Measurements from ENCODE around the gene DIDO1. TPM values are rescaled to one million over a fixed set of nuclear protein-coding genes. Genes with fewer than 3 reads are reported as not detected.
"Not testable (repeated sequence)": the region's sequence is repeated elsewhere in the genome, so short reads cannot be mapped to it uniquely, and the experiment has no call there.

Gene DIDO1
- total RNA-seq, 2 donors from 2014 or later: 50.0 TPM

- H3K27me3 Mint-ChIP-seq (ENCODE audit: low read depth); H3K4me1 Mint-ChIP-seq (ENCODE audit: low read depth); H3K27ac Mint-ChIP-seq; ATAC-seq (replicated peaks in 1 of 2); H3K9me3 Mint-ChIP-seq; DNase-seq; H3K4me3 Mint-ChIP-seq; H3K36me3 Mint-ChIP-seq (ENCODE audit: insufficient read depth in 2 of 2): not testable (repeated sequence)
Observed at GRCh38 chr20:62853304-62853703, 73.0 kb downstream of the DIDO1 start.

- Mint-ChIP-seq H3K4me3 (no peak overlapping the region), H3K4me1 (ENCODE audit: low read depth) (no peaks in the 10 kb centered on the region), H3K36me3 (ENCODE audit: insufficient read depth in 2 of 2) (no peaks in the 10 kb centered on the region), H3K27me3 (ENCODE audit: low read depth) (no peaks in the 10 kb centered on the region), H3K27ac (no peak overlapping the region), H3K9me3 (no peaks in the 10 kb centered on the region)
- no peak for ATAC-seq (replicated peaks in 1 of 2)
- no peak for DNase-seq
Observed at GRCh38 chr20:62852841-62853240, 73.5 kb downstream of the DIDO1 start.

- Mint-ChIP-seq H3K36me3 (ENCODE audit: insufficient read depth in 2 of 2) (no peaks in the 10 kb centered on the region), H3K27ac (no peak overlapping the region), H3K9me3 (no peaks in the 10 kb centered on the region), H3K4me1 (ENCODE audit: low read depth) (no peaks in the 10 kb centered on the region), H3K4me3 (no peak overlapping the region), H3K27me3 (ENCODE audit: low read depth) (no peaks in the 10 kb centered on the region)
- ATAC-seq (replicated peaks in 1 of 2): no peak
- DNase-seq: no peak
Observed at GRCh38 chr20:62852196-62852595, 74.1 kb downstream of the DIDO1 start.

- ATAC-seq (replicated peaks in 1 of 2) (no peak), DNase-seq (no peak)
- no peaks in the 10 kb centered on the region for H3K9me3 Mint-ChIP-seq
- H3K27ac Mint-ChIP-seq: no peak overlapping the region
- no peak overlapping the region for H3K4me3 Mint-ChIP-seq
- peaks cover 0 to 1% of the 10 kb centered on the region in 2 donors for H3K36me3 Mint-ChIP-seq (ENCODE audit: insufficient read depth in 2 of 2)
- H3K4me1 Mint-ChIP-seq (ENCODE audit: low read depth): no peaks in the 10 kb centered on the region
- no peaks in the 10 kb centered on the region for H3K27me3 Mint-ChIP-seq (ENCODE audit: low read depth)
Observed at GRCh38 chr20:62850333-62850974, 75.9 kb downstream of the DIDO1 start.

GRCh38 chr20:62849431-62849830 is 76.9 kb downstream of the DIDO1 start:
- H3K9me3 Mint-ChIP-seq: no peaks in the 10 kb centered on the region
- no peaks in the 10 kb centered on the region for H3K4me1 Mint-ChIP-seq (ENCODE audit: low read depth)
- H3K27me3 Mint-ChIP-seq (ENCODE audit: low read depth): no peaks in the 10 kb centered on the region
- no peak for DNase-seq
- no peak for ATAC-seq (replicated peaks in 1 of 2)
- no peak overlapping the region for H3K27ac Mint-ChIP-seq
- peaks cover 0 to 1% of the 10 kb centered on the region in 2 donors for H3K36me3 Mint-ChIP-seq (ENCODE audit: insufficient read depth in 2 of 2)
- H3K4me3 Mint-ChIP-seq: no peak overlapping the region

- H3K27ac Mint-ChIP-seq; DNase-seq; H3K27me3 Mint-ChIP-seq (ENCODE audit: low read depth); H3K36me3 Mint-ChIP-seq (ENCODE audit: insufficient read depth in 2 of 2); ATAC-seq (replicated peaks in 1 of 2); H3K4me3 Mint-ChIP-seq; H3K4me1 Mint-ChIP-seq (ENCODE audit: low read depth); H3K9me3 Mint-ChIP-seq: not testable (repeated sequence)
Observed at GRCh38 chr20:62848917-62849316, 77.4 kb downstream of the DIDO1 start.

GRCh38 chr20:62846166-62846890 is 80.0 kb downstream of the DIDO1 start:
- Mint-ChIP-seq H3K27me3 (ENCODE audit: low read depth) (no peaks in the 10 kb centered on the region), H3K9me3 (no peaks in the 10 kb centered on the region), H3K27ac (no peak overlapping the region), H3K4me3 (no peak overlapping the region), H3K36me3 (ENCODE audit: insufficient read depth in 2 of 2) (peaks cover 0 to 1% of the 10 kb centered on the region in 2 donors), H3K4me1 (ENCODE audit: low read depth) (no peaks in the 10 kb centered on the region)
- DNase-seq: no peak
- no peak for ATAC-seq (replicated peaks in 1 of 2)

- H3K4me1 Mint-ChIP-seq (ENCODE audit: low read depth): no peaks in the 10 kb centered on the region
- H3K27me3 Mint-ChIP-seq (ENCODE audit: low read depth): no peaks in the 10 kb centered on the region
- peaks cover 0 to 1% of the 10 kb centered on the region in 2 donors for H3K36me3 Mint-ChIP-seq (ENCODE audit: insufficient read depth in 2 of 2)
- no peak overlapping the region for H3K4me3 Mint-ChIP-seq
- H3K9me3 Mint-ChIP-seq: no peaks in the 10 kb centered on the region
- no peak overlapping the region for H3K27ac Mint-ChIP-seq
- ATAC-seq (replicated peaks in 1 of 2) (no peak), DNase-seq (no peak)
Observed at GRCh38 chr20:62845416-62846160, 80.7 kb downstream of the DIDO1 start.

- no peaks in the 10 kb centered on the region for H3K4me1 Mint-ChIP-seq (ENCODE audit: low read depth)
- no peak overlapping the region for H3K27ac Mint-ChIP-seq
- no peaks in the 10 kb centered on the region for H3K9me3 Mint-ChIP-seq
- H3K36me3 Mint-ChIP-seq (ENCODE audit: insufficient read depth in 2 of 2): peaks cover 0 to 1% of the 10 kb centered on the region in 2 donors
- no peaks in the 10 kb centered on the region for H3K27me3 Mint-ChIP-seq (ENCODE audit: low read depth)
- DNase-seq (no peak), ATAC-seq (replicated peaks in 1 of 2) (no peak)
- H3K4me3 Mint-ChIP-seq: no peak overlapping the region
Observed at GRCh38 chr20:62844182-62844581, 82.1 kb downstream of the DIDO1 start.

- H3K27ac Mint-ChIP-seq: no peak overlapping the region
- ATAC-seq (replicated peaks in 1 of 2): no peak
- DNase-seq: no peak
Observed at GRCh38 chr20:62843656-62844055, 82.6 kb downstream of the DIDO1 start.

GRCh38 chr20:62841705-62842212 is 84.5 kb downstream of the DIDO1 start:
- ATAC-seq (replicated peaks in 1 of 2): no peak
- no peak for DNase-seq
- H3K9me3 Mint-ChIP-seq: no peaks in the 10 kb centered on the region
- peaks cover 0 to 1% of the 10 kb centered on the region in 2 donors for H3K36me3 Mint-ChIP-seq (ENCODE audit: insufficient read depth in 2 of 2)
- no peaks in the 10 kb centered on the region for H3K4me1 Mint-ChIP-seq (ENCODE audit: low read depth)
- no peak overlapping the region for H3K27ac Mint-ChIP-seq
- no peak overlapping the region for H3K4me3 Mint-ChIP-seq
- no peaks in the 10 kb centered on the region for H3K27me3 Mint-ChIP-seq (ENCODE audit: low read depth)

More at GRCh38 chr20:62843656-62844055, 82.6 kb downstream of the DIDO1 start:
- H3K9me3 Mint-ChIP-seq: no peaks in the 10 kb centered on the region
- no peaks in the 10 kb centered on the region for H3K4me1 Mint-ChIP-seq (ENCODE audit: low read depth)
- no peaks in the 10 kb centered on the region for H3K27me3 Mint-ChIP-seq (ENCODE audit: low read depth)
- peaks cover 0 to 1% of the 10 kb centered on the region in 2 donors for H3K36me3 Mint-ChIP-seq (ENCODE audit: insufficient read depth in 2 of 2)
- H3K4me3 Mint-ChIP-seq: no peak overlapping the region

GRCh38 chr20:62840244-62841197 is 85.8 kb downstream of the DIDO1 start:
- no peaks in the 10 kb centered on the region for H3K9me3 Mint-ChIP-seq
- no peaks in the 10 kb centered on the region for H3K36me3 Mint-ChIP-seq (ENCODE audit: insufficient read depth in 2 of 2)
- no peak overlapping the region for H3K4me3 Mint-ChIP-seq
- no peaks in the 10 kb centered on the region for H3K4me1 Mint-ChIP-seq (ENCODE audit: low read depth)
- no peak for ATAC-seq (replicated peaks in 1 of 2)
- no peak overlapping the region for H3K27ac Mint-ChIP-seq
- no peaks in the 10 kb centered on the region for H3K27me3 Mint-ChIP-seq (ENCODE audit: low read depth)
- no peak for DNase-seq
